HG03108 (cell line): ENCODE data around the gene UTS2R.
"Not testable (repeated sequence)": the region's sequence is repeated elsewhere in the genome, so short reads cannot be mapped to it uniquely, and the experiment has no call there.

ENCODE experiments used
- ATAC-seq: cut with Tn5 transposase; IDR thresholded peaks from one replicate; pipeline ENCODE4 v1.9.1; 2021; ENCODE audit warnings: moderate library complexity; ENCODE audit not compliant: unreplicated experiment

Gene UTS2R

DNA sequence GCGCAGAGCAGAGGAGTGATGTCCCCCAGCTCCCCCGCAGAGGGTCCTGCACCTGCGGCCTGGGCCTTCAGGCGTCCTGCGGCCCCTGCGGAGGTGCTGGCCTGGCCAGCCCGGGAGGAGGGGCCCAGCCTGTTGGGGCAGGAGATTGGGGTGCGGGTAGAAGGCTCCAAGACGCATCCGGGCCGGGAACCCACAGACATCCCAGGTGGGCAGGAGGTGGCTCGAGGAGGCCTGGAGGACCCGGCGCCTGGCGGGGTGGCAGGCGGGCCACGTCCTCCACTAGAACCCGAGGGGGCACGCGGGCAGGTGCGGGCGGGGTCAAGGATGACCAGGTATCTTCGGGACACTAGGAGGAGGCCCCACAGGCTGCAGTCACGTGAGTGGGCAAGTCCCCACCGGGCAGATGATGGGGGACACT lies 37.4 kb upstream of the UTS2R start:
- no peak for ATAC-seq

- no peak for ATAC-seq
These were observed 36.8 kb upstream of the UTS2R start for GRCh38 chr17:82334622-82335394.

DNA sequence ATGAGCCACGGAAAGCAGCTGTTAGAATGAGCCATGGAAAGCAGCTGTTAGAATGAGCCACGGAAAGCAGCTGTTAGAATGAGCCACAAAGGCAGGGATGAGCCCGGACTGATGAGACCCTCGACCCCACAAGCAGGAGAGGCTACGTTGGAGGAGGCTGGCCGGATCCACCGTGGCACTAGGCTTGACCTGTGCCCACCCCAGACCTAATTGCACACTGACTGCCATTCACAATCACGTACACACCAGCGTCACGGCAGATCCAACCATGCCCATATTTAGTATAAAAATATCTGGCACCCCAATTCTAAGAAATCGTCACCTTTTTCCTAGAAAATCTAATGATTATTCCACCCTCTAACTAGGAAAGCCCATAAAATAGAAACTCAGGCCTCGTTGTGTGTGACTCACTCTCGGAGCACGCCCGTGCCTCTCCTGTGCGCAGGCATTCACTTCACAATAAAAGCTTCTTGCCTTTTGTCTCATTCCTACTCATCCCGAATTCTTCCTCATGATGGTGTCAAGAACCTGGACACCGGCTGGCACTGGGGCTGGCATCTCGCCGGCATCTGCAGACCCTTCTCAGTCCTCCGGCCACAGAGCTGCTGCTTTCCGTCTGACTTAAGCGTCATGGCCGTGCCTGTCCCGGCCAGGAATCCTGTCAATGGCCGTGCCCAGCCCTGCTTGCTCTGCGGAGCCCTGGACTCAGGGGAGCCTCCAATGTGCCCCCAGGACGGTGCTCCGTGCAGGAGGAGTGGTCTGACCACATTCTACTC lies 32.5 kb upstream of the UTS2R start:
- no peak for ATAC-seq

GRCh38 chr17:82339634-82340580 lies 31.7 kb upstream of the UTS2R start:
- ATAC-seq, result no peak

- no peak for ATAC-seq
These were observed 29.0 kb upstream of the UTS2R start for GRCh38 chr17:82342361-82343079.

DNA sequence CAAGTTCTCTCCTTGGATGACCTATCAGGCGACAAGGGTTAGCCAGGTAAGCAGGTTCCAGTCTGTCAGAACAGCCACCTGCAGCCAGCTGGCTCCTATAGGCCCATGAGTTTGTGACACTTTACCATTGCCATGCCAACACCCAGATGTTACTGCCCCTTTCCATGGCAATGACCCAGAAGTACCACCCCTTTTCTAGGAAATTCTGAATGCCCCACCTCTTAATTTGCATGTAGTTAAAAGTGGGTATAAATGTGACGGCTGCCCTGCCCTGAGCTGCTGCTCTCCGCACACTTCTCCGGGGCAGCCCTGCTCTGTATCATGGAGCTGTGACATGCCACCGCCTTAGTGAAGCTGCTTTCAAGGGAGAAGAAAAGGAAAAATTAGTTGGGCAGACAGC lies 28.0 kb upstream of the UTS2R start:
- no peak for ATAC-seq

DNA sequence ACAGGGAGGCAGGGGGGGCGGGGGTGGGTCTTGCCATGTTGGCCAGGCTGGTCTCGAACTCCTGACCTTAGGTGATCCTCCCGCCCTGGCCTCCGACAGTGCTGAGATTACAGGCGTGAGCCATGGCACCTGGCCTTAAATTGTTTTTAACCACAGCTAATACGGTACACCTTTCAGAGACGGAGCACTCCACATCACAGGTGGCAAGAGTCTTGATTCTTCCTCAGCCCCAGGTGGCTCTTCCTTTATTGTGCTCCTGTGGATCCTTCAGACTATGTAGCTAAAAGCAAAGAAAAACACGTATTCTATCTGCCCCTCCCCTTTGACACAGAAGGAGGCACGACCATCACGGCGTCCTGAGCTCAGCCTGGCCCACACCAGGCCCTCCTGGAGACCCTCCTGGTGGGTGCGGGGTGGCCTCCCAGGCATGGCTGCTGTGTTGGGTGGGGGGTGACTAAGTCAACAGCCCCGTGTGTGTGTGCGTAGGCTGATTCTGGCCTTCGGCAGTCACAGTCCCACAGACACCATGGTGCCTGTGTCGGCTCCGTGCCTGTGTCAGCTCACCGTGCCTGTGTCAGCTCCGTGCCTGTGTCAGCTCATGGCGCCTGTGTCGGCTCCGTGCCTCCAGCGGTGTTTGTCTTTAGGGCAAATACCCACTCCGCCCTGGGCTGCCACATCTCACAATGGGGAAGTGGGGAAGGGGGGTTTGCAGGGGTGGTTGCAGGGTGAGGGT lies 27.2 kb upstream of the UTS2R start:
- no peak for ATAC-seq

DNA sequence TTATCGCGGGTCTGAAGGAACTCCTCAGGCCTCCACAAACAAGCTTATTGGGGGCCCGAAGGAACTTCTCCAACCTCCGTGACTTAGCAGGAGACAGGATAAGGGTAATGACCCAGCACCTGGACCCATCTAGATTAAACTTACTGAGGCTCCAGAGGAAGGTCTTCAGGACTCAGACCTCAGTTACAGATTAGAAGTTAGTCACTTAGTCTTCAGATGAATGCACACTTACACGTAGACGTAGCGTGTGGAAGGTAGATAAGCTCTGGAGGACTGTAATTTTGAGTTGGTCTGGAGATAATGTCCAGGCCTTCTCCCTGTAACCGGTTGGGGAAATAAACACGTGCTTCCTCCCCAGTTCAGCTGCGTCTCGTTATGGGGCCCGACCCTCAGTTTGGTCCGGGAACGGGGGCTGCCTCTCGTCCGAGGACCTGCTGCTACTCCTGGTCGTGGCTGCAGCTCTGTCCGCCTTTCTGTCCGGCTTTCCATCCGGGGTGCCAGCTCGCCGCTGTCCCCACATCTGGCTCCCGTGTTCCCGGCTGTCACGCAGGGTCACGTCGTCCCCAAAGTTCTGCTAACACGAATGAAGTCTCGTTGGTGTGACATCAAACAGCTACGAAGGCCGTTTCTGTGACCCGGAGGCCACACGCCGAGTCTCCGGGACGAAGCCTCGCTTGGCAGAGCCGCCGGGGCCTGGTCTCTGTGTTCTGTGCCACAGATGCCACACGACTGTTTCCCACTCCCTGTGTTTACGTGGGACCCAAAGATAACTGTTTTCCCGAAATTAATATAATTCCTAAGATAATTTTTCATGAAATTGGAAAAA lies 26.2 kb upstream of the UTS2R start:
- ATAC-seq, result no peak

- ATAC-seq, result no peak
These were observed 24.9 kb upstream of the UTS2R start for GRCh38 chr17:82346342-82347300.

DNA sequence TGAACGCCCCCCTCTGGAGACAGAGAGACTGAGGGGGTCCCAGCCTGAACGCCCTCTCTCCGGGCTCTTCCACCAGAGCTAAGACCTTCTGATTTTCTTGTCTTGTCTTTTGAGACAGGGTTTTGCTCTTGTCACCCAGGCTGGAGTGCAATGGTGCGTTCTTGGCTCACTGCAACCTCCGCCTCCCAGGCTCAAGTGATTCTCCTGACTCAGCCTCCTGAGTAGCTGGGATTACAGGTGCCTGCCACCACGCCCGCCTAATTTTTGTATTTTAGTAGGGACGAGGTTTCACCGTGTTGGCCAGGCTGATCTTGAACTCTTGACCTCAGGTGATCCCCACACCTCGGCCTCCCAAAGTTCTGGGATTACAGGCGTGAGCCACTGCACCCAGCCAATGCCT lies 23.6 kb upstream of the UTS2R start:
- not testable (repeated sequence) for ATAC-seq

- no peak for ATAC-seq
These were observed 23.1 kb upstream of the UTS2R start for GRCh38 chr17:82348434-82348833.

GRCh38 chr17:82348866-82349265 lies 22.7 kb upstream of the UTS2R start:
- ATAC-seq, result no peak

GRCh38 chr17:82349287-82349701 lies 22.3 kb upstream of the UTS2R start:
- ATAC-seq, result no peak

DNA sequence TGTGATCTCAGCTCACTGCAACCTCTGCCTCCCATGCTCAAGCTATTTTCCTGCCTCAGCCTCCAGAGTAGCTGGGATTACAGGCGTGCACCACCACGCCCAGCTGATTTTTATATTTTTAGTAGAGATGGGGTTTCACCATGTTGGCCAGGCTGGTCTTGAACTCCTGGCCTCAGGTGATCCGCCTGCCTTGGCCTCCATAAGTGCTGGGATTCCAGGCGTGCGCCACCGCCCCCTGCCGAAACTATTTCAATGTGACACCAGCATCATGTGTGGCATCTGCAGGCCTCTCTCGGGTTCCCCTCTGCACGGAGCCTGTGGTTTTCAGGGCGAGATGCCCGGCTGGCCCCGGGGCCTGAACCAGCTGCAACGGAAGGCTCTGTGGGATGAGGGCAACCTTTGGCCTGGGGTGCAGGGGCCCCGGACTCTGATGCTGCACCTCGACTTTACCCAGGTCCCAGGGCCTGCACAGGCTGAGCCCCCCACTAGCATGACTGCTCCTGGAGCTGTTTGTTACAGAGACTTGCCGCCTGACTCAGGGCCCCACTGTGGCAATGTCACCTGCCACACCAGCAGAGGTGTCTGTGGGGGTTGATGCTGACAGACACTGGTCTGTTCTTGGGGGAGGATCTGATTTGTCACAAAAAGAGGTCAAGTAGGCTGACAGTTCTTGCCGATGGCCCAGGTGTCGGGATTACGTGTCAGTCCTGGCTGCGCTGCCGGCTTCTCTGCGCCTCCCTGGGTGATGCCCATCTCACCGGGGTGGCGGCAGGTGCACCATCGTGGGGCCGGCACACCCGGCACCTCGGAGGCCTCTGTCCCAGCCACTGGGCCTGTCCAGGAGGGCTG lies 21.2 kb upstream of the UTS2R start:
- ATAC-seq, result no peak

GRCh38 chr17:82351254-82351712 lies 20.3 kb upstream of the UTS2R start:
- peak; percentile 63 for ATAC-seq

DNA sequence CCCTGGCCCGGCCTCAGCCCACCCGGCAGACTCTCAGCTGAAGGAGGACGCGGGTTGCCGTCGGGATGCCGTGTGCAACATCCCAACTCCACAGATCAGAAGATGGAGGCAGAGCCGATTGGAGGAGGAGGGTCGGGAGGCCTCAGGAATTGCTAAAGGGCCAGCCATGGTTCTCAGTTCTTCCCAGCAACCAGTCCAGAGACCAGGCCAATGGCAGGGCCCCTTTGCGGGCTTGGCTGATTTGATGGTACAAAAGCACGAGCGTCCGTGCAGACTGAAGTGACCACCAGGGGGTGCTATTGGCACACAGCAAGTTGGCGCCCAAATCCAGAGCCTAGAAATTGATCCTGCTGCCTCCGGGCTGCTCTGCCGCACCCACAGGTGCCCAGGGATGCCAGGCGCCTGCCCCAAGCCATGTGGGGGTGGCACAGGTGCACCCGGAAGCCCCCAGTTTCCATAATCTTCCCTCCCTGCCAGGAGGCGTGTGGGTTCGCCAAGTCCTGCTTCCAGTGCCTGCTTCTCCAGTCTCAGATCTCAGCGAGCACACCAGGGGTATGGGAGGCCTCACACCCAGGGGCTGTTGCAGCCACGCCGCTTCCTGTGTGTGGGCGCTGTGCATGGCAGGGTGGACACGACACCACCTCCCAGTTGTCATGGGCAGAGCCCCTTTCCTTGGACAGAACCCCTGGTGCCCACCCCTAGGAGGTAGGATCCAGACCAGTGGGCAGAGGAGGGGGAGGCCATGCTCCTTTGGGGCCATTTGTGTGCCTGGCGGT lies 19.7 kb upstream of the UTS2R start:
- no peak for ATAC-seq
